Neutrophil (primary cell): ENCODE data around the gene NPPB.

ENCODE experiments used
- H3K27ac ChIP-seq: fragments of 200-600 bp; sonication (generic); 2 replicates; pipeline ENCODE4 v1.5.1; 2016; ENCODE audit warnings: mild to moderate bottlenecking, moderate library complexity
- H3K27me3 ChIP-seq: fragments of 200-600 bp; sonication (generic); 2 replicates; pipeline ENCODE4 v1.6.0; 2016; ENCODE audit warnings: mild to moderate bottlenecking
- H3K36me3 ChIP-seq: fragments of 200-600 bp; sonication (generic); 2 replicates; pipeline ENCODE4 v1.5.1; 2017
- H3K4me1 ChIP-seq, 2 experiments: fragments of 200-600 bp in 1 of 2; sonication (generic) in 1 of 2; 1 replicate in 1 of 2; 2 replicates in 1 of 2; pipeline versions ENCODE4 v1.5.1 to v1.6.1; 2013 to 2016; ENCODE audit warnings: low read depth in 1 of 2, low read length in 1 of 2, mild to moderate bottlenecking in 1 of 2, moderate library complexity in 1 of 2; ENCODE audit not compliant: control insufficient read depth in 1 of 2, insufficient read depth in 1 of 2
- H3K4me3 ChIP-seq, 2 experiments: fragments of 200-600 bp in 1 of 2; sonication (generic) in 1 of 2; 1 replicate in 1 of 2; 2 replicates in 1 of 2; pipeline ENCODE4 v1.5.1; 2013 to 2016; ENCODE audit warnings: low read depth in 1 of 2, low read length in 1 of 2, mild to moderate bottlenecking in 1 of 2, moderate library complexity in 1 of 2
- H3K9me3 ChIP-seq: fragments of 200-600 bp; sonication (generic); 2 replicates; pipeline ENCODE4 v1.5.1; 2016
- TF ChIP-seq, protein P1 (sequence below): fragments of 200-600 bp; sonication (generic); IDR thresholded peaks from 2 replicates; pipeline ENCODE4 v1.5.1; 2016; ENCODE audit warnings: antibody characterized with exemption

NPPB gene

DNA sequence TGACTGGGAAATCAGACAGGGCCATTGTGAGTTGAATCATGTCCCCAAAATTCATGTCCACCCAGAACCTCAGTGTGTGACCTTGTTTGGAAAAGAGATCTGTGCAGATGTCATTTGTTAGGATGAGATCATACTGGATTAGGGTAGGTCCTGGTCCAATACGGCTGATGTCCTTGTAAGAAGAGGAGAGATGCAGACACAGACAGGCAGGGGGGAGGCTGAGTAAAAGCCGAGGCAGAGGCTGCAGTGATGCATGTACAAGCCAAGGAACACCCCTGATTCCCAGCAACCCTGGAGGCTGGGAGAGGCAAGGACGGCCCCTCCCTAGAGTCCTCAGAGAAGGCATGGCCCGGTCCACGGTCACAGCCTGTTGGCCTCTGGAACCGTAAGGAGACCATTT is 15.9 kb upstream of the NPPB start:
- TF ChIP-seq, protein P1, sequence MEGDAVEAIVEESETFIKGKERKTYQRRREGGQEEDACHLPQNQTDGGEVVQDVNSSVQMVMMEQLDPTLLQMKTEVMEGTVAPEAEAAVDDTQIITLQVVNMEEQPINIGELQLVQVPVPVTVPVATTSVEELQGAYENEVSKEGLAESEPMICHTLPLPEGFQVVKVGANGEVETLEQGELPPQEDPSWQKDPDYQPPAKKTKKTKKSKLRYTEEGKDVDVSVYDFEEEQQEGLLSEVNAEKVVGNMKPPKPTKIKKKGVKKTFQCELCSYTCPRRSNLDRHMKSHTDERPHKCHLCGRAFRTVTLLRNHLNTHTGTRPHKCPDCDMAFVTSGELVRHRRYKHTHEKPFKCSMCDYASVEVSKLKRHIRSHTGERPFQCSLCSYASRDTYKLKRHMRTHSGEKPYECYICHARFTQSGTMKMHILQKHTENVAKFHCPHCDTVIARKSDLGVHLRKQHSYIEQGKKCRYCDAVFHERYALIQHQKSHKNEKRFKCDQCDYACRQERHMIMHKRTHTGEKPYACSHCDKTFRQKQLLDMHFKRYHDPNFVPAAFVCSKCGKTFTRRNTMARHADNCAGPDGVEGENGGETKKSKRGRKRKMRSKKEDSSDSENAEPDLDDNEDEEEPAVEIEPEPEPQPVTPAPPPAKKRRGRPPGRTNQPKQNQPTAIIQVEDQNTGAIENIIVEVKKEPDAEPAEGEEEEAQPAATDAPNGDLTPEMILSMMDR, result no peak
- Histone ChIP-seq H3K27me3 (peaks cover 13% of the 10 kb centered on the region), H3K9me3 (no peaks in the 10 kb centered on the region), H3K36me3 (no peaks in the 10 kb centered on the region), H3K4me3 (no peak overlapping the region), H3K27ac (no peak overlapping the region), H3K4me1 (no peaks in the 10 kb centered on the region)

DNA sequence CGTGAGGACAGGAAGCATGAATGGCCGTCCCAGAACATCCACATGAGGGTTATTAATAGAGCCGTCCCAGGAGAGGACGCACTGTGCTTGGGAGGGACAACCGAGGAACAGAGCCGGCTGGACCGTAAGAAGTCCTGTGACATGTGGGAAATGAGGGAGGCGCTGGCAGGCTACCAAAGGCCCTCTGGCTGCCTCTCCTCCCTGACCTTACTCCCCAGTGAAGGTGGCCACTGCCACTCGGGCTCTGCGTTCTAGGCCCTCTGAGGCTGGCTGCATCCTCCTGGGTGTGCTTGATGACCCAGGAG is 15.5 kb upstream of the NPPB start:
- Histone ChIP-seq H3K27me3 (peaks cover 17% of the 10 kb centered on the region), H3K9me3 (no peaks in the 10 kb centered on the region), H3K36me3 (no peaks in the 10 kb centered on the region), H3K4me1 (no peaks in the 10 kb centered on the region), H3K4me3 (no peak overlapping the region), H3K27ac (no peak overlapping the region)
- TF ChIP-seq, protein P1, result no peak

DNA sequence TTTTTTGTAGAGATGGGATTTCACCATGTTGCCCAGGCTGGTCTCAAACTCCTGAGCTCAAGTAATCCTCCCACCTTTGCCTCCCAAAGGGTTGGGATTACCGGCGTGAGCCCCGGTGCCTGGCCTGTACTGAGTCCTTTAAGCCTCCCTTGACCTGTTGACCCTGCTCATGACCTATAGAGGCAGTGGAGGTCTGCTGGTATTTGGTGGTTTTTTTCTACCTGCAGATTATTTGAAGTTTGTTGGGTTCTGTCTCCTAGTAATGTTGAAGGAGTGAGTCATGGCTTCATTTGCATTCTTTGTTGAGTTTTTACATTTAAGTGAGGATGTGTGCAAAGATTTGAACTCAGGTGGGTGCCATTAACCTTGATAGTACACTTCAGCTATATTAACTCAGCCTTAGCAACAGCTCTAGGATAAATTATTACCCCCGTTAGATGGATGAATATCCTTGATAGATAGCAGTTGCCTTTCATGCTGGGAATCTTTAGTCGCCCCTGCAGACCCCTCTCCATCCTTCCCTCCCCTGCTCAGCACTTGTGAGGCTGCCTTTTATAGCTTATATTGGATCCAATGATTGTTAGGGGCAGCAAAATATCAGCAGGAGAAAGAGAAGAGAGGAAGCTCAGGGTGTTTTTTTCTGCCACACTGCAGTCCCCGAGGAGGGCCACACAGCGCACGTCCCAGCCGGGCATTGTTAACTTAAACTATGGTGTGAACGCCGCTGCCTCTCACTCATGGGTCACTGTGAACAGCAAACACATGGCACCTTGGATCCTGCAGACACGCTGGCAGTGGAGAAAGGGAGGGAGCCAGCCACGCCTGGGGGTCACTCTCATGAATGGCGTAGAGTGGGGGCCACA is 14.9 kb upstream of the NPPB start:
- peaks cover 14% of the 10 kb centered on the region for H3K27me3 ChIP-seq
- no peak overlapping the region for H3K4me3 ChIP-seq
- no peak overlapping the region for H3K27ac ChIP-seq
- H3K4me1 ChIP-seq, result no peaks in the 10 kb centered on the region
- no peaks in the 10 kb centered on the region for H3K36me3 ChIP-seq
- TF ChIP-seq, protein P1, result no peak
- H3K9me3 ChIP-seq, result no peaks in the 10 kb centered on the region

DNA sequence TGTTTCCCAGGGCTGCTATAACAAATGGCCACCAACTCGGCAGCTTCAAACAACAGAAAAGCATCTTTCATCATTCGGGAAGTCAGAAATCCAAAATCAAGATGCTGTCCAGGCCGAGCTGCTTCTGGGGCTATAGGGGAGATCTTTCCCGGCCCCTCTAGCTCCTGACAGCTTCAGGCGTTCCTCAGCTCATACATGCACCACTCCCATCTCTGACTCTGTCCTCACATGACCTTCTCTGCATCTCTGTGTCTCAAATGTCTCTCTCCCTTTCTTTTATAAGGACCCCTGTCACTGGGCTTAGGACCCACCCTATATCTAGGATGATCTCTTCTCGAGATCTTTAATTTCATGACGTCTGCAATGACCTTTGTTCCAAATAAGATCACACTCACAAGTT is 13.8 kb upstream of the NPPB start:
- Histone ChIP-seq H3K27me3 (peaks cover 13% of the 10 kb centered on the region), H3K27ac (no peak overlapping the region), H3K9me3 (no peaks in the 10 kb centered on the region), H3K4me1 (no peaks in the 10 kb centered on the region), H3K4me3 (no peak overlapping the region), H3K36me3 (no peaks in the 10 kb centered on the region)
- TF ChIP-seq, protein P1, result no peak

DNA sequence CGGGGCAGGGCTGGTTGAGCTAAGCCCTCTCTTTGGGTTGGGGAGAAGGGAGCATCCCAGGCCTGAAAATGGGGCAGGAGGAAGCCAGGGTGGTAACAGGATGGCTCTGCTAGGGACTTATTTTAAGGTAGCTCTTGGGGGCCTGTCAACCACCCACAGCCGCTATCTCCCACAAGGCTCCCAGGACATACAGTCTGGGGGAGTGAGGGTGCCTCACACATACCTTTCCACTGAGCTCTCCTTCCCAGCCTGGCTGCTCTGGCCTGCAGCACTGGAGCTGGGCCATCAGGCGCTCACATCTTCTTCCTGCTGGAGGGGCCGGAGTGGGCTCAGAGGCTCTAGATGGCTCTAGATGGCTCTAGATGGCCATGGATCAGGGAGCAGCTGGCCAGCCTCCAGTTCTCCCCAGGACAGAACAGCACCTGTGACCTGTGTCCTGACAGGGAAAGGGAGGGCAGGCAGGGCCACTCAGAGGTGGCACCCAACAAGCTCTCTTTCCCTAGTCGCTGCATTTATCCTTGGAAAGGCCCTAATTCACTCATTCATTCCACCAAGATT is 11.0 kb upstream of the NPPB start:
- Histone ChIP-seq H3K4me3 (no peak overlapping the region), H3K27me3 (peaks cover 16% of the 10 kb centered on the region), H3K36me3 (no peaks in the 10 kb centered on the region), H3K9me3 (no peaks in the 10 kb centered on the region), H3K27ac (no peak overlapping the region), H3K4me1 (no peaks in the 10 kb centered on the region)
- TF ChIP-seq, protein P1, result no peak
